ENCODE results near the gene PTP4A2. TPM values are rescaled to one million over a fixed set of nuclear protein-coding genes. Genes with fewer than 3 reads are reported as not detected.

PTP4A2 gene
- total RNA-seq, 1 experiment from 2014 or later = 366 TPM

GRCh38 chr1:31870086-31870736 lies 68.0 kb downstream of the PTP4A2 start:
- Mint-ChIP-seq H3K4me3 (ENCODE audit: low read depth, unreplicated experiment) (no peak overlapping the region), H3K27me3 (ENCODE audit: unreplicated experiment) (no peaks in the 10 kb centered on the region), H3K36me3 (ENCODE audit: insufficient read depth, unreplicated experiment) (no peaks in the 10 kb centered on the region), H3K4me1 (ENCODE audit: low read depth, unreplicated experiment) (no peaks in the 10 kb centered on the region), H3K27ac (ENCODE audit: unreplicated experiment) (no peak overlapping the region), H3K9me3 (ENCODE audit: low read depth, unreplicated experiment) (no peaks in the 10 kb centered on the region)
- TF ChIP-seq CTCF (IDR thresholded peaks at IDR 0.05; ENCODE audit: unreplicated experiment) = no peak
- no TSS peak for BruUV-seq (replicated peaks)
- CTCF ChIA-PET = no interaction called here
- intact Hi-C loops (cut with micrococcal nuclease; ENCODE audit: unreplicated experiment) = no loop called here
- DNase-seq = no peak

- H3K27ac Mint-ChIP-seq (ENCODE audit: unreplicated experiment) = no peak overlapping the region
- no peak for DNase-seq
- no peaks in the 10 kb centered on the region for H3K9me3 Mint-ChIP-seq (ENCODE audit: low read depth, unreplicated experiment)
- BruUV-seq (replicated peaks) = no TSS peak
- intact Hi-C loops (cut with micrococcal nuclease; ENCODE audit: unreplicated experiment) = no loop called here
- CTCF ChIA-PET = no interaction called here
- no peaks in the 10 kb centered on the region for H3K27me3 Mint-ChIP-seq (ENCODE audit: unreplicated experiment)
- no peaks in the 10 kb centered on the region for H3K36me3 Mint-ChIP-seq (ENCODE audit: insufficient read depth, unreplicated experiment)
- no peaks in the 10 kb centered on the region for H3K4me1 Mint-ChIP-seq (ENCODE audit: low read depth, unreplicated experiment)
- no peak for TF ChIP-seq CTCF (IDR thresholded peaks at IDR 0.05; ENCODE audit: unreplicated experiment)
- H3K4me3 Mint-ChIP-seq (ENCODE audit: low read depth, unreplicated experiment) = no peak overlapping the region
Measured at GRCh38 chr1:31869449-31869848, 68.7 kb downstream of the PTP4A2 start.

GRCh38 chr1:31868862-31869261 lies 69.3 kb downstream of the PTP4A2 start:
- CTCF ChIA-PET = no interaction called here
- no TSS peak for BruUV-seq (replicated peaks)
- DNase-seq = no peak
- Mint-ChIP-seq H3K36me3 (ENCODE audit: insufficient read depth, unreplicated experiment) (no peaks in the 10 kb centered on the region), H3K27ac (ENCODE audit: unreplicated experiment) (no peak overlapping the region), H3K27me3 (ENCODE audit: unreplicated experiment) (no peaks in the 10 kb centered on the region), H3K9me3 (ENCODE audit: low read depth, unreplicated experiment) (no peaks in the 10 kb centered on the region), H3K4me1 (ENCODE audit: low read depth, unreplicated experiment) (no peaks in the 10 kb centered on the region), H3K4me3 (ENCODE audit: low read depth, unreplicated experiment) (no peak overlapping the region)
- TF ChIP-seq CTCF (IDR thresholded peaks at IDR 0.05; ENCODE audit: unreplicated experiment) = no peak
- intact Hi-C loops (cut with micrococcal nuclease; ENCODE audit: unreplicated experiment) = no loop called here

- Mint-ChIP-seq H3K27ac (ENCODE audit: unreplicated experiment) (no peak overlapping the region), H3K36me3 (ENCODE audit: insufficient read depth, unreplicated experiment) (no peaks in the 10 kb centered on the region), H3K27me3 (ENCODE audit: unreplicated experiment) (no peaks in the 10 kb centered on the region), H3K4me3 (ENCODE audit: low read depth, unreplicated experiment) (no peak overlapping the region), H3K9me3 (ENCODE audit: low read depth, unreplicated experiment) (no peaks in the 10 kb centered on the region), H3K4me1 (ENCODE audit: low read depth, unreplicated experiment) (no peaks in the 10 kb centered on the region)
- intact Hi-C loops (cut with micrococcal nuclease; ENCODE audit: unreplicated experiment) = no loop called here
- no peak for DNase-seq
- CTCF ChIA-PET = no interaction called here
- no peak for TF ChIP-seq CTCF (IDR thresholded peaks at IDR 0.05; ENCODE audit: unreplicated experiment)
- no TSS peak for BruUV-seq (replicated peaks)
Measured at GRCh38 chr1:31867546-31867945, 70.6 kb downstream of the PTP4A2 start.

Measured in Calu3 (cell line).